ENCODE data around the gene GPC1. TPM values are rescaled to one million over a fixed set of nuclear protein-coding genes. Genes with fewer than 3 reads are reported as not detected.

GPC1 gene
- total and polyA plus RNA-seq, 11 donors: 131 to 316 (median 193) TPM

DNA sequence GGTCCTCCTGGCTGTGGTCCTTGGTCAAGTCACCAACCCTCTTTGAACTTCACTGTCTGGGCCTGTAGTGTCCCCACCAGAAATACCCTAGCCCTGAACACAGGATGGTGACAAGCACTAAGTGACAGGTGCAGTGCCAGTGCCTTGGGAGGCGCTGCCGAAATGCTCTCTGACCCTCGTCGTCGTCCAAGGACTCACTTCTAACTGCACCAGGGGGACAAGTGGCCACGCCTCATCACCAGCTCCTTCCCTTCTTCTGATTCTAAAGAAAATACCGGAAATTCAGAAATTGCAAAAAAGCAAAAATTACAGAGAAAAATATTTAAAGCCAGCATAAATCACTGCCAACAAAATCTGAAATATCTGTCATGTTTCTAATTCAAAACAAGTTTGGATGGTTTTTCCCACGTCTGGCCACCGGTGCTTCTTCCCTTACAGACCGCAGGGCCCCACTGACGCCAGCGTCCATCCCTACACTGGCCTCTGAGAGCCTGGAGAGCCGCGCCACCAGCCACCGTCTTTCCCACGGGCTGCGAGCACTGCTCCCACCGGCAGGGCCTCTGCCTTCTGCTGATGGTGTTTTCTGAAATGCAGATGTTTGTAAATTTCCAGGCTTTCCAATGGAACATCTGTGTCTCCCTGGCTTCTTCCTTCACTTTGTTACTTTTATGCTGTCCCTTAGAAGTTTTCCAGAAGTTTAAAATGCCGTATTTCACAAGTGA lies 37.4 kb upstream of the GPC1 start:
- ATAC-seq (peak in 1 of 4 donors; percentile 59), DNase-seq (peak in 3 of 5 donors; percentile 13 to 49 (median 17))
- H3K27me3 ChIP-seq: no peaks in the 10 kb centered on the region
- H3K9me3 ChIP-seq: no peaks in the 10 kb centered on the region
- intact Hi-C loops (cut with DNase I): no loop called here
- H3K36me3 ChIP-seq: no peaks in the 10 kb centered on the region
- no peak overlapping the region for H3K4me3 ChIP-seq
- TF ChIP-seq POLR2A (IDR thresholded peaks at IDR 0.05): no peak
- TF ChIP-seq, protein P1, sequence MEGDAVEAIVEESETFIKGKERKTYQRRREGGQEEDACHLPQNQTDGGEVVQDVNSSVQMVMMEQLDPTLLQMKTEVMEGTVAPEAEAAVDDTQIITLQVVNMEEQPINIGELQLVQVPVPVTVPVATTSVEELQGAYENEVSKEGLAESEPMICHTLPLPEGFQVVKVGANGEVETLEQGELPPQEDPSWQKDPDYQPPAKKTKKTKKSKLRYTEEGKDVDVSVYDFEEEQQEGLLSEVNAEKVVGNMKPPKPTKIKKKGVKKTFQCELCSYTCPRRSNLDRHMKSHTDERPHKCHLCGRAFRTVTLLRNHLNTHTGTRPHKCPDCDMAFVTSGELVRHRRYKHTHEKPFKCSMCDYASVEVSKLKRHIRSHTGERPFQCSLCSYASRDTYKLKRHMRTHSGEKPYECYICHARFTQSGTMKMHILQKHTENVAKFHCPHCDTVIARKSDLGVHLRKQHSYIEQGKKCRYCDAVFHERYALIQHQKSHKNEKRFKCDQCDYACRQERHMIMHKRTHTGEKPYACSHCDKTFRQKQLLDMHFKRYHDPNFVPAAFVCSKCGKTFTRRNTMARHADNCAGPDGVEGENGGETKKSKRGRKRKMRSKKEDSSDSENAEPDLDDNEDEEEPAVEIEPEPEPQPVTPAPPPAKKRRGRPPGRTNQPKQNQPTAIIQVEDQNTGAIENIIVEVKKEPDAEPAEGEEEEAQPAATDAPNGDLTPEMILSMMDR (IDR thresholded peaks at IDR 0.05): no peak
- H3K27ac ChIP-seq: no peak overlapping the region
- 72 to 75% (median 73%) methylated on average over 19 of the region's 19 CpGs for WGBS, 4 donors
- H3K4me1 ChIP-seq: no peaks in the 10 kb centered on the region

DNA sequence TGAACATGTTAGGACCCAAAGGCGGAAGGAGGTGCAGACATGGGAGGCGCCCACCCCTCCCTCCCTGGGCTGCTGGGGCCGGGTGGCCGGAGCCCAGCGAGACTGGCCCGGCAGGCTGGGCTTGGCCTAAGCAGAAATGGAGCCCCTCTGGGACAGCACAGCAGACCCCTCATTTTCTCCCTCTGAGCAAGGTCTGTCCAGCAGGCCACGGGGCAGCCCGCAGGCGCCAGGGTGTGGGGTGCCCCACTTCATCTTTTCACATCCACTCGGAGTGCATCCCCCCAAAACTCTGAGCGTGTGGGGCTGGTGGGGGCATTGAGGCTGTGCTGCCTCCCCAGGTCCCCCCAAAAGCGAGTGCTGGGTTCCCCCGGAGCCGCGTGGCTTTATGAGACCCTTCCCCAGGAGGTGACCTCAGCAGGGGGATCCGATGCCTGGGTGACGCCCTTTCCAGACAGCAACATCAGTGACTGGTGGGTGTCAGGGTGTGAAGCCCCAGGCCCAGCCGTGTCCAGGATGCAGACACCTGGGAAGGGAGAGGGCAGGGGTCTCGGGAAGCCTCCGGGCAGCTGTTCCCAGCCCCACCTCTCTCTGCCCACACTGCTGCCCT lies 36.7 kb upstream of the GPC1 start:
- no peak overlapping the region for H3K27ac ChIP-seq
- ATAC-seq: peak in 1 of 4 donors; percentile 46
- no peak overlapping the region for H3K4me3 ChIP-seq
- TF ChIP-seq, protein P1 (IDR thresholded peaks at IDR 0.05): no peak
- TF ChIP-seq POLR2A (IDR thresholded peaks at IDR 0.05): no peak
- H3K27me3 ChIP-seq: no peaks in the 10 kb centered on the region
- H3K9me3 ChIP-seq: no peaks in the 10 kb centered on the region
- intact Hi-C loops (cut with DNase I): no loop called here
- no peaks in the 10 kb centered on the region for H3K36me3 ChIP-seq
- no peaks in the 10 kb centered on the region for H3K4me1 ChIP-seq
- 75 to 89% (median 86%) methylated on average over 17 to 20 of the region's 20 CpGs for WGBS, 4 donors
- peak in 2 of 5 donors; percentile 12 to 13 for DNase-seq

DNA sequence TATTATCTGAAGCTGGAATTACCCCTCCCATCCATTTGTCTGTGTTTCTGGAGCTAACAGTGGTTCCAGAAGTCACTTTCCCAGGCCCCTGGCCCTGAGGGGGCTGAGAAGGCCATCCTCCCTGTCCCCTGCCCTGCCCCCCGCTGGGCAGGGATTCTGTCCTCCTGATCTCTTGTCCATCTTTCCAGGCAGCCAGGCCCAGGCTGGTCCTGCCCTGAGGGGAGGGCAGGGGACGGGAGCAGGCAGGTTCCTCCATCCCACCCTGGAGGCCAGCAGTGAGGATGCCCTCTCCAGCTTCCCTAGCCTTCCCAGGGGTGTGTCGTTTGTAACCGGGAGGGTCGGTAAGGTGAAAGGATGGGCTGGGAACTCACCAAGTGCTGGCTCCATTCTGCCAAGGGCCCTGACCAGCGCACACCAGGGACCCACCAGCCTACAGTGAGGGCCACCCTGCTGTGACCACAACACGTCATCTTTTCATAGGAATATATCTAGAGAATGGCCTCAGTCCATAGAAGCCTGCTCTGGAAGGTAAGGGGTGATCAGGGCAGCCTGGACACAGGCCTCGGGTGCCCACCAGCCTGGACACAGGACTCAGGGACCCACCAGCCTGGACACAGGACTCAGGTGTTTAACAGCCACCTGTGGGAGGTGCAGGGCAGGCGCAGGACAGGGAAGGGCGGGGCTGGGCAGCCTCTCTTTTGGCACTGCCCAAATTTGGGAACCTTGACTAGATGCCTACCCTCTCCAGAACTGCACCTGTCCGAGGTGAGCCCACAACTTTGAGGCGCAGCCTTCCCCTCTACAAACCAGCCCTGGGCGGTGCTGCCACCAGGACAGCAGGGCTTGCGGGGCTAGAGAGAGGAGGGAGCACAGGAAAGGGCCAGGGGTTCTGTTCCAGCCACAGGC lies 35.8 kb upstream of the GPC1 start:
- no peak overlapping the region for H3K4me3 ChIP-seq
- intact Hi-C loops (cut with DNase I): no loop called here
- ATAC-seq (no peak), DNase-seq (peak in 2 of 5 donors; percentile 15 to 23)
- no peaks in the 10 kb centered on the region for H3K4me1 ChIP-seq
- H3K27ac ChIP-seq: no peak overlapping the region
- no peaks in the 10 kb centered on the region for H3K27me3 ChIP-seq
- no peaks in the 10 kb centered on the region for H3K36me3 ChIP-seq
- no peaks in the 10 kb centered on the region for H3K9me3 ChIP-seq
- WGBS, 4 donors: 81 to 88% (median 84%) methylated on average over 11 to 14 of the region's 14 CpGs
- TF ChIP-seq POLR2A (IDR thresholded peaks at IDR 0.05): no peak
- TF ChIP-seq, protein P1 (IDR thresholded peaks at IDR 0.05): no peak

All from heart left ventricle (tissue), 16 donors.